NCI-H226 (cell line): Measurements from ENCODE around the gene SAMD4A.
"Not testable (repeated sequence)": the region's sequence is repeated elsewhere in the genome, so short reads cannot be mapped to it uniquely, and the experiment has no call there.

Experiments used
- DNase-seq: peaks from one replicate; pipeline ENCODE4 v3.0.0-alpha.2; 2015

The SAMD4A gene

GRCh38 chr14:54737132-54737711 is 170.3 kb downstream of the SAMD4A start:
- DNase-seq = peak; percentile 16

GRCh38 chr14:54738009-54738408 is 171.1 kb downstream of the SAMD4A start:
- DNase-seq = no peak

- DNase-seq = no peak
Observed at GRCh38 chr14:54739514-54739913, 172.6 kb downstream of the SAMD4A start.

- no peak for DNase-seq
Observed at GRCh38 chr14:54742492-54743350, 175.8 kb downstream of the SAMD4A start.

DNA sequence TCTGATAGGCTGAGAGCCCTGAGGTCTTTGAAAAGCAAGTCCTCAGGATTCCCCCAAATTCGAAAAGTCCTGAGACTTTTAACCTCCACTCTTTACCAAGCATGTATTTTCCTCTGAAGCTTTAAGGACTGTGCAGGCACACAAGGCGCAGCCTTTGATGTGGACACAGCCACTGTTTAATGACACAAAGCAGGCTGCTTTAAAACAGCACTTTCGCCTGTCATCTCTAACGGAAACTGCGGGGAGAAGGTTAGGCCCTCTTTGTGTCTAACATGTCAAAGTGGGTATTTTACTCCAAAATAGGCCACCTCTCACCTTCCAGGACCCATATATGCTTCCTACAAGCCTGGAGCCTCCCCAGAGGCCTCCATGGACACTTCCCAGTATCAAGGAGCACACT is 176.5 kb downstream of the SAMD4A start:
- DNase-seq = no peak

DNA sequence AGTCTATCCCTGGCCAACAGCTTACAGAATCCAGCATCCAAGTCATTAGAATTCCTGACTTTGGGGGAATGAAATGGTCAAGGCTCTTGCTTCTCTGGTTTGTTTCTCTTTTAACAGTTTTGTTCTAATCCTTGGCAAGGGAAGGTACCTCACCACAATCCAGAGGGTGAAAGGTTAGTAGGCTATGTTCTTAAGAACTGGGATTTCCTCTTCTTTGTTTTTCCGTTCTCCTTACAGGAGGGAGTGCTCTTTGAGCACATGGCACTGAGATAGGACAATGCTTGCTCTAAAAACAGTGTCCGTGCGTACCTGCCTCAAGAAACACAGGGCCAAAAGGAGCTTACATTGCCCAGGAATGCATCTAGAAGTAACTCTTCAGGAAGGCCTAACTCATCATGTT is 179.1 kb downstream of the SAMD4A start:
- DNase-seq = no peak

DNA sequence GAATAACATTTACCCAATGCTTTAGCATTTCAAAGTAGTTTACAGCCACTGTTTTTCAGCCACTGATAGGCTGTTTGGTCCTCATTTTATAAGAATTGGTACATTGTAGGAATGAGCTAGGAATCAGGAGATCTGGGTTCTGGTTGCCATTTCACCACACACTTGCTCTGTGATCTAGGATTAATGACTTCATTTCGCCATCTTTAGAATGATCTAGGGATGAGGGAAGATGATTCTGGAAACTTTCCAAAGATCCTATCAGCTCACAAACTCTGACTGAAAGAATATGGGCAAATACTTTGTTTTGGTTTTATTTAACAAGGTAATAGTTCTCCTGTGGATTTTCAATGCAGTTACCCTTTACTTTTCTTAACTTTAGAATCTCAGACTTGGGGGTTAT is 180.7 kb downstream of the SAMD4A start:
- no peak for DNase-seq

- DNase-seq = no peak
Observed at GRCh38 chr14:54749180-54749579, 182.3 kb downstream of the SAMD4A start.

- DNase-seq = no peak
Observed at GRCh38 chr14:54749727-54750126, 182.8 kb downstream of the SAMD4A start.

- peak; percentile 35 for DNase-seq
Observed at GRCh38 chr14:54752611-54753010, 185.7 kb downstream of the SAMD4A start.

GRCh38 chr14:54753396-54753795 is 186.5 kb downstream of the SAMD4A start:
- DNase-seq = not testable (repeated sequence)

DNA sequence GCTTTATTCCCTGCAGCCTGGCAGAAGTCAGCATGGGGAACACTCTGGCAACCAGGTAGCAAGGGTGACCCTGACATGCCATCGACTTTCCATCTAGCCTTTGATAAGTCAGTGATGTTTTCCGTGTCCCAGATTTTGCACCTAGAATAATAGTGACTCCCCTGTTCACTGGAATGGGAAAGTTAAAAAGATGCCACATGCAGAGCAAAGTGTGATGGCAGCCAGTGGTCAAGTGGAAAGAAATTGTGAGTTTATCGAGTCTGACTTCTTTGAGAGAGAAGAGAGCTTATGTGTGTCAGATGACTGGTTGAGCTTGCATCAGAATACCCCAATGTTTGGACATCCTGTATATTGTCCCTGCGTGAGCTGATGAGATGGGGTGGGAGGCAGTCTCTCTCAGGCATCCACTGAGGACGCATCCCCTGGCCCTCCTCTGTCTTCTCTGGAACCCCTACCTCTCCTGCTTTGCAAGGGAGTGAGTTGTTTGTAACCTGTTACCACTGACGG is 187.2 kb downstream of the SAMD4A start:
- DNase-seq = no peak

GRCh38 chr14:54754623-54755386 is 187.9 kb downstream of the SAMD4A start:
- no peak for DNase-seq

- no peak for DNase-seq
Observed at GRCh38 chr14:54756656-54757392, 189.9 kb downstream of the SAMD4A start.

- no peak for DNase-seq
Observed at GRCh38 chr14:54758041-54758440, 191.1 kb downstream of the SAMD4A start.

DNA sequence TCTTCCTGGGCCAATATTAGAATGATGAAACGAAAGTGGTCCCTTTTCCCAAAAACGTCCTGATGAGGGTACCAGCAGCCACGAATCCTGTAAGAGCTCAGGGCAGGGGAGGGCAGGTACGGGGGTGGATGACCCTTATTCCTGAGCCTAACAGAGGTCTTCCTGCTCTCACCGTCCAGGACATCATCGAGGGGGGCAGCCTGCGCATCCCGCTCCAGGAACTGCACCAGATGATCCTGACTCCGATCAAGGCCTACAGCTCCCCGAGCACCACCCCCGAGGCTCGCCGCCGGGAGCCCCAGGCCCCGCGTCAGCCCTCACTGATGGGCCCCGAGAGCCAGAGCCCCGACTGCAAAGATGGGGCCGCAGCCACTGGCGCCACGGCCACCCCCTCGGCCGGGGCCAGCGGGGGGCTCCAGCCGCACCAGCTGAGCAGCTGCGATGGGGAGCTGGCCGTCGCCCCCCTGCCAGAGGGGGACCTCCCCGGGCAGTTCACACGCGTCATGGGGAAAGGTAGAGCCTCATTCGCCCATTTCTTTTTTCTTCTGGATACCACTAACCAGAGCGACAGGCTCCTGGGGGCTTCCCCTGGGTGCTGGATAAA is 193.2 kb downstream of the SAMD4A start:
- no peak for DNase-seq

- no peak for DNase-seq
Observed at GRCh38 chr14:54760866-54761575, 194.1 kb downstream of the SAMD4A start.

DNA sequence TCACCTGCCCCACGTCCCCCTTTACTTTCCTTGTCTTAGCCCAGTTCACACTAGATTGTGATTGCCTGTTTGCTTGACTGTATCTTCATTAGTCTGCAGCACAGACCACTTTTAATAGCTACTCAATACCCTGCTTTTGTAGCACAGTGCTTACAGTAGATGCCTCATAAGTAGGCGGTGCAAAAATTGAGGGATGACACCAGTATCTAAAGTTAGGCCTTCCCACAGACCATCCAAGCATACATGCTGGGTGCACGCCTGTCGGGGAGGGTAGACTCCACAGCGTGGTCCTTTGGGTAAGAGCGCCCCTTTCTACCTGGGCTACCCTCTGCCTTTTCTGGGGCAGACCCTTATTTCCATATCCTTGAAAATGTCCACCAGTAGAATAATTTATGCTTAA is 194.9 kb downstream of the SAMD4A start:
- no peak for DNase-seq

DNA sequence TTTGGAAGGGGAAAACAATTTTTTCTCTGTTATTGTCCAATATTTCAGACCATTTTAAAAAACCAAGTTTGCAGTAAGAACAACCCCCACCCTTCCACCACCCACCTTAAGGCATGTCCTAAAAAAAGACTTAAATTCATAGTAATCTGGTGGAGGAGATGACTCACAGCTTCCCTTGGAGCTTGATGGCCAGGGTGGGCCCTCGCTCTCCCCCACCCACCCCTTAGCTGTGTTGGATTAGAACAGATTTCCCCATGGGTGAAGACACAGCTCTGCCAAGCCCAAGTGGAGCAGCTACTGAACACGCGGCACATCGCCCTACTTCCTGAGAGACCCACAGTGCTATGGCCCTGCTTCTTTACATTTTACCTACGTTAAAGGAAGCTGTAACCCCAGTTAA is 195.4 kb downstream of the SAMD4A start:
- DNase-seq = no peak

DNA sequence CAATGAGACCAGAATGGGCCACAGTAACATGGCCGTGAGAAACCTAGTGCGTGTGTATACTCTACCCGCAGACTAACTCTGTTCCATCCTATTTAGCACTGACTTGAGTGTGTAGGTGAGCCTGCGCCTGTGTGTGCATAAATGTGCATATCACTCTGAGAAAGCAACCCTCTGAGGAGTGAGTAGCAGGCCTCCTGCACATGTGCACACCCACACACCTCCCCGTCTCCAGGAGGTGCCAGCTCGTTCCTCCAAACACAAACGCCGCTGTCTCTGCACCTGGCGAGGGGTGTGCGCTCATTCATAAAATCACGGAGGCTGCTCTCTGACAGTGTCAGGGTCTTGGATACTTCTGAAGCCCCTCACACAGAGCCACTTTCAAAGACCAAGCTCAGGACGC is 196.8 kb downstream of the SAMD4A start:
- DNase-seq = no peak

- DNase-seq = no peak
Observed at GRCh38 chr14:54766276-54767138, 199.6 kb downstream of the SAMD4A start.
